NB4 (cell line): ENCODE results near the gene IDH3G.

Experiments used
- DNase-seq: peaks from one replicate; pipeline ENCODE4 v3.0.0; 2010; ENCODE audit warnings: low read depth
- H3K4me3 ChIP-seq: one replicate; pipeline ENCODE4 v1.5.1; 2011; ENCODE audit warnings: mild to moderate bottlenecking, low read depth, low read length, moderate library complexity
- MYC ChIP-seq: IDR thresholded peaks from 2 replicates; pipeline ENCODE4 v1.6.1; 2011; ENCODE audit warnings: low read depth, low read length
- POLR2A ChIP-seq: IDR thresholded peaks from 2 replicates; pipeline ENCODE4 v1.6.1; 2011; ENCODE audit warnings: mild to moderate bottlenecking; ENCODE audit not compliant: insufficient read length; ENCODE audit errors: extremely low read depth
- TF ChIP-seq, protein P1 (sequence below): IDR thresholded peaks from one replicate; pipeline ENCODE4 v1.5.1; 2012; ENCODE audit warnings: low read depth, low read length
- TF ChIP-seq, protein P2 (sequence below): IDR thresholded peaks from 2 replicates; pipeline ENCODE4 v1.6.1; 2011; ENCODE audit warnings: low read depth, low read length

The IDH3G gene

DNA sequence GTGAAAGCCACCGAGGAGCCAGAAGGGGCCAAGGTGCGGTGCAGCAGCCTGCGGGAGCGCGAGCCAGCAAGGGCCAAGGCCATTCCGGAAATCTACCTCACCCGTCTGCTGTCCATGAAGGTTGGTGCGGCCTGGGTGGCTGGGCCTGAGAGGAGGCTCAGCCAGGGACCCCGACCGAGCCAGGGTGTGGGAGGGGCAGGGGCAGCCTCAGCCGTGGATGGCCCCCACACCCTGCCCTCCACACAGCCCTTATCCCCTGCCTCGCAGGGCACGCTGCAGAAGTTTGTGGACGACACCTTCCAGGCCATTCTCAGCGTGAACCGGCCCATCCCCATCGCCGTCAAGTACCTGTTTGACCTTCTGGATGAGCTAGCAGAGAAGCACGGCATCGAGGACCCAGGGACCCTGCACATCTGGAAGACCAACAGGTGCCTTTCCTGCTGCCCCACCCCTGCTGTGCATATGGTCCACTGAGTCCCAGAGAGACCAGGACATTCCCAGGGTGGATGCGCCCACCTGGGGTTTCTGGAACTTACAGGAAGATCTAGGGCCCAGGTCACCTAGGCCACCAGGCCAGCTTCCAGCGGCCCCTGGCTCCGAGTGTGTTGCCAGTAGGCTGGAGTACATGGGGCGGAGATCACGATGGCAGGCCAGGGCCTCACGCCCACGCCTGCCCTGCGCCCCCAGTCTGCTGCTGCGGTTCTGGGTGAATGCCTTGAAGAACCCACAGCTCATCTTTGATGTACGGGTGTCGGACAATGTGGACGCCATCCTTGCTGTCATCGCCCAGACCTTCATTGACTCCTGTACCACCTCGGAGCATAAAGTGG, 16.7 kb downstream of the IDH3G start:
- TF ChIP-seq, protein P1, sequence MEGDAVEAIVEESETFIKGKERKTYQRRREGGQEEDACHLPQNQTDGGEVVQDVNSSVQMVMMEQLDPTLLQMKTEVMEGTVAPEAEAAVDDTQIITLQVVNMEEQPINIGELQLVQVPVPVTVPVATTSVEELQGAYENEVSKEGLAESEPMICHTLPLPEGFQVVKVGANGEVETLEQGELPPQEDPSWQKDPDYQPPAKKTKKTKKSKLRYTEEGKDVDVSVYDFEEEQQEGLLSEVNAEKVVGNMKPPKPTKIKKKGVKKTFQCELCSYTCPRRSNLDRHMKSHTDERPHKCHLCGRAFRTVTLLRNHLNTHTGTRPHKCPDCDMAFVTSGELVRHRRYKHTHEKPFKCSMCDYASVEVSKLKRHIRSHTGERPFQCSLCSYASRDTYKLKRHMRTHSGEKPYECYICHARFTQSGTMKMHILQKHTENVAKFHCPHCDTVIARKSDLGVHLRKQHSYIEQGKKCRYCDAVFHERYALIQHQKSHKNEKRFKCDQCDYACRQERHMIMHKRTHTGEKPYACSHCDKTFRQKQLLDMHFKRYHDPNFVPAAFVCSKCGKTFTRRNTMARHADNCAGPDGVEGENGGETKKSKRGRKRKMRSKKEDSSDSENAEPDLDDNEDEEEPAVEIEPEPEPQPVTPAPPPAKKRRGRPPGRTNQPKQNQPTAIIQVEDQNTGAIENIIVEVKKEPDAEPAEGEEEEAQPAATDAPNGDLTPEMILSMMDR: no peak
- no peak for TF ChIP-seq POLR2A
- no peak for TF ChIP-seq MYC
- TF ChIP-seq, protein P2, sequence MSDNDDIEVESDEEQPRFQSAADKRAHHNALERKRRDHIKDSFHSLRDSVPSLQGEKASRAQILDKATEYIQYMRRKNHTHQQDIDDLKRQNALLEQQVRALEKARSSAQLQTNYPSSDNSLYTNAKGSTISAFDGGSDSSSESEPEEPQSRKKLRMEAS: no peak
- no peak overlapping the region for H3K4me3 ChIP-seq
- no peak for DNase-seq

DNA sequence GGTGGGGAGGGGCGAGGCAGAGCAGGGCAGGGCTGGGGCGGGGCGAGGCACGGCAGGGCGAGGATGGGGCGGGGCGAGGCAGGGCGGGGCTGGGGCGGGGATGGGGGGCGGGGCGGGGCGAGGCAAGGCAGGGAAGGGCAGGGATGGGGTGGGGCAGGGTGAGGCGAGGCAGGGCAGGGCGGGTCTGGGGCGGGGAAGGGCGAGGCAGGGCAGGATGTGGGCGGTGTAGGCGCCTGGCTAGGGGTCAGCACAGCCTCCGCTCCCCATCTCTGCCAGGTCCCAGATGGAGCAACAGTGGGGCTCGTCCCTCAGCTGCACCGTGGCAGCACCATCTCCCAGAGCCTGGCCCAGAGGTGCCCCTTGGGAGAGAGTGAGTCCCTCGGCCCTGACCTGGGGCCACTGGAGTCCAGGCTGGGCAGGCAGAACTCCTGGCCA, 17.5 kb downstream of the IDH3G start:
- DNase-seq: no peak
- no peak for TF ChIP-seq POLR2A
- TF ChIP-seq, protein P2: no peak
- TF ChIP-seq, protein P1: no peak
- TF ChIP-seq MYC: no peak

DNA sequence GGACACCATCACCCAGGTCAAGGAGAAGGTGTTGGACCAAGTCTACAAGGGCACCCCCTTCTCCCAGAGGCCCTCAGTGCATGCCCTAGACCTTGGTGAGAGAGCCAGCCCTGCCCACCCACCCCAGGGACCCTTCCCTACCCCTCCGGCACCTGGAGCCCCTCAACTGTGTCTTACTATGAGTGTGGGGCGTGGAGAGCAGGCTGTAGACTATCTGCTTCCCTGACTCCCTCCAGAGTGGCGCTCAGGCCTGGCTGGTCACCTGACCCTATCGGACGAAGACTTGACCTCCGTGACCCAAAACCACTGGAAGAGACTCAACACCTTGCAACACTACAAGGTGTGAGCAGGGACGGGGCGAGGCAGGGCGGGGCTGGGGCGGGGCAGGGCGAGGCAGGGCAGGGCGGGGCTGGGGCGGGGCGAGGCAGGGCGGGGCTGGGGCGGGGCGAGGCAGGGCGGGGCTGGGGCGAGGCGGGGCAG, 18.0 kb downstream of the IDH3G start:
- no peak for TF ChIP-seq POLR2A
- TF ChIP-seq, protein P2: no peak
- TF ChIP-seq, protein P1: no peak
- TF ChIP-seq MYC: no peak

More for the DNA sequence above, 17.5 kb downstream of the IDH3G start:
- no peak overlapping the region for H3K4me3 ChIP-seq

DNA sequence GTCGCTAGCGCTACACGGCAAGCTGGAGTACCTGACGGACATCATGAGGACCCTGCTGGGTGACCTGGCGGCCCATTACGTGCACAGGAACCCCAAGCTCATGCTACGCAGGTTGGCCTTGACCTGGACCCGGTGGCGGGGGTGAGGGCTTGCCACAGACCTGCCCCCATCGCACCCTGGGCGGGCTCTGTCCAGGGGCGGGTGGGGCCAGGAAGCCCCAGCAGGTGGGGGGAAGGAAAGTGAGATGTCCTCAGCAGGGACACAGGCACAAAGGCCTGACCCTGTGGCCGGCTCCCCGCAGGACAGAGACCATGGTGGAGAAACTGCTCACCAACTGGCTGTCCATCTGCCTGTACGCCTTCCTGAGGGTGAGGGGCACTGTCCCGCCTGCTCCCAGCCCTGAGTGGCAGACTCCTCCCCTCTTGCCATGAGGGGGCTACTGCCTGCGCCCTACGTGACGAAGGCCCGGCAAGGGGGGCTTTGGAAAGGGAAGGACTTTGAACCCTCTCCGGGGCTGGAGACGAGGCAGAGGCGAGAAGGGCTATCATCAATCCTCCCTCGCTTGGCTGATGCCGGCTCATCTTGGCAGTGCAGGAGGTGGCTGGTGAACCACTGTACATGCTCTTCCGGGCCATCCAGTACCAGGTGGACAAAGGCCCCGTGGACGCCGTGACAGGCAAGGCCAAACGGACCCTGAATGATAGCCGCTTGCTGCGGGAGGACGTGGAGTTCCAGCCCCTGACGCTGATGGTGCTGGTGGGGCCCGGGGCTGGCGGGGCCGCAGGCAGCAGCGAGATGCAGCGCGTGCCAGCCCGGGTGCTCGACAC, 18.7 kb downstream of the IDH3G start:
- TF ChIP-seq POLR2A (no peak), MYC (no peak)
- TF ChIP-seq, protein P2: no peak
- TF ChIP-seq, protein P1: no peak
- no peak overlapping the region for H3K4me3 ChIP-seq
- DNase-seq: no peak

More for the DNA sequence above, 18.0 kb downstream of the IDH3G start:
- H3K4me3 ChIP-seq: no peak overlapping the region
- no peak for DNase-seq

DNA sequence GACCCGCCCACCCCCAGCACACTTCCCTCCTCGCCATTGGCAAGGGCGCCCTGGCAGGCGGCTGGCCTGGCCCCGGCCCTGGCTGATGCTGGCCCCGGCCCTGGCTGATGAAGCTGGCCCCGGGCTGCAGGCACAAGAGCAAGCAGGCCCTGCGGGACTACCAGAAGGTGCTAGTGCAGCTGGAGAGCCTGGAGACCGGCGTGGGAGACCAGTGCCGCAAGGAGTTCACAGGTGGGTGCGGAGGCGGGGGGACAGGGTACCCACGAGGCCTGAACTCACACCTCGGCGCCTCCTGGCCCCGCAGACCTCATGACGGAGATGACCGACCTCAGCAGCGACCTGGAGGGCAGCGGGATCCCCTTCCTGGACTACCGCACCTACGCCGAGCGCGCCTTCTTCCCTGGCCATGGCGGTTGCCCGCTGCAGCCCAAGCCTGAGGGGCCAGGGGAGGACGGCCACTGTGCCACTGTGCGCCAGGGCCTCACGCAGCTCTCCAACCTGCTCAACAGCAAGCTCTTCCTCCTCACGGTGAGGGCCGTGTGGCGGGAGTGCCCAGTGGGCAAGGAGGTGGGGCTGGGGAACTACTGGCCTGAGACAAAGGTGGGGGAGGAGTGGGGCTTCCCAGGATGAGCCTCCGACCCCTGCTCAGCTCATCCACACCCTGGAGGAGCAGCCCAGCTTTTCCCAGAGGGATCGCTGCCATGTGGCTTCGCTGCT, 19.4 kb downstream of the IDH3G start:
- H3K4me3 ChIP-seq: no peak overlapping the region
- no peak for DNase-seq
- TF ChIP-seq MYC: no peak
- TF ChIP-seq, protein P1: no peak
- TF ChIP-seq, protein P2: no peak
- no peak for TF ChIP-seq POLR2A
